Medulla oblongata (tissue), 1 donor: ENCODE measurements around the gene AGPAT3.
"Not testable (repeated sequence)": the region's sequence is repeated elsewhere in the genome, so short reads cannot be mapped to it uniquely, and the experiment has no call there.

Experiments used
- DNase-seq: peaks from one replicate; pipeline ENCODE4 v3.0.0-alpha.2; 2015; ENCODE audit errors: extremely low spot score

Gene AGPAT3

GRCh38 chr21:43882952-43883545, 18.0 kb downstream of the AGPAT3 start:
- no peak for DNase-seq

- DNase-seq, result no peak
Observed at GRCh38 chr21:43884012-43884860, 19.2 kb downstream of the AGPAT3 start.

- no peak for DNase-seq
Observed at GRCh38 chr21:43884861-43885417, 19.9 kb downstream of the AGPAT3 start.

- no peak for DNase-seq
Observed at GRCh38 chr21:43885721-43886120, 20.7 kb downstream of the AGPAT3 start.

GRCh38 chr21:43886565-43886964, 21.5 kb downstream of the AGPAT3 start:
- DNase-seq, result no peak

GRCh38 chr21:43889069-43889468, 24.0 kb downstream of the AGPAT3 start:
- no peak for DNase-seq

- no peak for DNase-seq
Observed at GRCh38 chr21:43890042-43890441, 25.0 kb downstream of the AGPAT3 start.

- DNase-seq, result no peak
Observed at GRCh38 chr21:43892334-43892733, 27.3 kb downstream of the AGPAT3 start.

GRCh38 chr21:43892984-43893535, 28.0 kb downstream of the AGPAT3 start:
- DNase-seq, result no peak

- no peak for DNase-seq
Observed at GRCh38 chr21:43893536-43894205, 28.6 kb downstream of the AGPAT3 start.

GRCh38 chr21:43894206-43894577, 29.2 kb downstream of the AGPAT3 start:
- DNase-seq, result no peak

- DNase-seq, result no peak
Observed at GRCh38 chr21:43895196-43895595, 30.2 kb downstream of the AGPAT3 start.

- DNase-seq, result not testable (repeated sequence)
Observed at GRCh38 chr21:43896696-43897299, 31.8 kb downstream of the AGPAT3 start.

- DNase-seq, result no peak
Observed at GRCh38 chr21:43899307-43900077, 34.5 kb downstream of the AGPAT3 start.

GRCh38 chr21:43900078-43900385, 35.0 kb downstream of the AGPAT3 start:
- no peak for DNase-seq

- DNase-seq, result no peak
Observed at GRCh38 chr21:43900690-43901089, 35.7 kb downstream of the AGPAT3 start.

- DNase-seq, result no peak
Observed at GRCh38 chr21:43902441-43902840, 37.4 kb downstream of the AGPAT3 start.

- no peak for DNase-seq
Observed at GRCh38 chr21:43903451-43904091, 38.5 kb downstream of the AGPAT3 start.

- no peak for DNase-seq
Observed at GRCh38 chr21:43904331-43904781, 39.3 kb downstream of the AGPAT3 start.

GRCh38 chr21:43905726-43906455, 40.9 kb downstream of the AGPAT3 start:
- DNase-seq, result no peak
